ENCODE measurements around the gene RAB11FIP4. TPM values are rescaled to one million over a fixed set of nuclear protein-coding genes. Genes with fewer than 3 reads are reported as not detected.

Gene RAB11FIP4
- total and polyA plus RNA-seq, 2 of the 13 experiments (the other 11 are each of a cell fraction or from before 2014, with no cell fraction given) = 28.0 to 89.3 TPM

GRCh38 chr17:31497994-31498826, 106.7 kb downstream of the RAB11FIP4 start (continued):
- TF ChIP-seq ZNF281 (CRISPR knock-in tag; IDR thresholded peaks at IDR 0.05; ENCODE audit: borderline replicate concordance) = 0 out of 2 replicates have a peak, but pooled peaks have one; percentile 15
- TF ChIP-seq ZEB1 (IDR thresholded peaks at IDR 0.05; ENCODE audit: insufficient replicate concordance, low read depth) = peak; percentile 35
- TF ChIP-seq FOXP4 (CRISPR knock-in tag; IDR thresholded peaks at IDR 0.05) = peak; percentile 79
- TF ChIP-seq MAFG (CRISPR knock-in tag; IDR thresholded peaks at IDR 0.05) = no peak
- TF ChIP-seq ATF5 (CRISPR knock-in tag; IDR thresholded peaks at IDR 0.05; ENCODE audit: low read depth) = no peak
- peak; percentile 17; the same call in 1 of the 2 replicates for TF ChIP-seq TAF1 (CRISPR knock-in tag; IDR thresholded peaks at IDR 0.05)
- no peak for TF ChIP-seq ZNF513 (CRISPR knock-in tag; conservative IDR thresholded peaks at IDR 0.05)
- TF ChIP-seq SCMH1 (CRISPR knock-in tag; IDR thresholded peaks at IDR 0.05; ENCODE audit: borderline replicate concordance) = no peak
- no peak for TF ChIP-seq ZNF296 (CRISPR knock-in tag; conservative IDR thresholded peaks at IDR 0.05)
- TF ChIP-seq ZNF230 (CRISPR knock-in tag; IDR thresholded peaks at IDR 0.05) = peak; percentile 82; the same call in 1 of the 2 replicates
- no peak for TF ChIP-seq PAWR (CRISPR knock-in tag; IDR thresholded peaks at IDR 0.05; ENCODE audit: borderline replicate concordance)
- TF ChIP-seq PLSCR1 (CRISPR knock-in tag; IDR thresholded peaks at IDR 0.05; ENCODE audit: borderline replicate concordance) = no peak
- peak; percentile 84; the same call in 1 of the 2 replicates for TF ChIP-seq ZNF790 (CRISPR knock-in tag; IDR thresholded peaks at IDR 0.05; ENCODE audit: borderline replicate concordance)
- TF ChIP-seq ZNF569 (CRISPR knock-in tag; IDR thresholded peaks at IDR 0.05; ENCODE audit: borderline replicate concordance) = no peak
- no peak for TF ChIP-seq NPAS2 (CRISPR knock-in tag; IDR thresholded peaks at IDR 0.05; ENCODE audit: borderline replicate concordance)
- peak; percentile 55; the same call in 1 of the 2 replicates for TF ChIP-seq ZNF746 (CRISPR knock-in tag; IDR thresholded peaks at IDR 0.05)

Data from HepG2 (cell line).